BLaER1 (cell line): ENCODE measurements around the gene NUB1.

Experiments
- H3K27ac ChIP-seq: shearing (Covaris generic); formaldehyde crosslinking; 2 replicates; pipeline ENCODE4 v1.8.1; 2022
- H3K27me3 ChIP-seq: shearing (Covaris generic); formaldehyde crosslinking; 2 replicates; pipeline ENCODE4 v1.8.1; 2022
- H3K36me3 ChIP-seq: shearing (Covaris generic); formaldehyde crosslinking; 2 replicates; pipeline ENCODE4 v1.8.1; 2022
- H3K4me1 ChIP-seq: shearing (Covaris generic); formaldehyde crosslinking; 2 replicates; pipeline ENCODE4 v1.8.1; 2022
- H3K4me2 ChIP-seq: shearing (Covaris generic); formaldehyde crosslinking; 2 replicates; pipeline ENCODE4 v1.8.1; 2022
- H3K4me3 ChIP-seq: shearing (Covaris generic); formaldehyde crosslinking; 2 replicates; pipeline ENCODE4 v1.8.1; 2022
- H3K9ac ChIP-seq: shearing (Covaris generic); formaldehyde crosslinking; 2 replicates; pipeline ENCODE4 v1.8.1; 2022
- H3K9me3 ChIP-seq: shearing (Covaris generic); formaldehyde crosslinking; 2 replicates; pipeline ENCODE4 v1.8.1; 2022
- H4K20me1 ChIP-seq: shearing (Covaris generic); formaldehyde crosslinking; 2 replicates; pipeline ENCODE4 v1.8.1; 2022
- Cebpa-rat ChIP-seq: shearing (Covaris generic); IDR thresholded peaks from 2 replicates; pipeline ENCODE4 v1.8.1; 2022

The NUB1 gene

GRCh38 chr7:151415375-151416105 lies 73.9 kb downstream of the NUB1 start:
- H3K9ac ChIP-seq, result no peak overlapping the region
- peaks cover 42% of the 10 kb centered on the region for H3K27me3 ChIP-seq
- H4K20me1 ChIP-seq, result peaks cover 17% of the 10 kb centered on the region
- peaks cover 15% of the 10 kb centered on the region for H3K4me1 ChIP-seq
- no peak overlapping the region for H3K4me3 ChIP-seq
- TF ChIP-seq Cebpa-rat, result no peak
- no peak overlapping the region for H3K4me2 ChIP-seq
- H3K27ac ChIP-seq, result no peak overlapping the region
- H3K9me3 ChIP-seq, result peaks cover 18% of the 10 kb centered on the region
- H3K36me3 ChIP-seq, result no peaks in the 10 kb centered on the region

- H3K4me2 ChIP-seq, result no peak overlapping the region
- H3K27ac ChIP-seq, result no peak overlapping the region
Observed at GRCh38 chr7:151416112-151416940, 74.7 kb downstream of the NUB1 start.

GRCh38 chr7:151416941-151417315 lies 75.3 kb downstream of the NUB1 start:
- Histone ChIP-seq H3K36me3 (no peaks in the 10 kb centered on the region), H3K9ac (no peak overlapping the region), H3K9me3 (peaks cover 30% of the 10 kb centered on the region), H3K27ac (no peak overlapping the region), H3K4me2 (no peak overlapping the region), H4K20me1 (0 out of 2 replicates have a peak, but pooled peaks cover 5% of the 10 kb centered on the region), H3K4me1 (peaks cover 2% of the 10 kb centered on the region; the same call in 1 of the 2 replicates), H3K27me3 (peaks cover 28% of the 10 kb centered on the region), H3K4me3 (no peak overlapping the region)
- TF ChIP-seq Cebpa-rat, result no peak

More at GRCh38 chr7:151416112-151416940, 74.7 kb downstream of the NUB1 start:
- H3K27me3 ChIP-seq, result peaks cover 34% of the 10 kb centered on the region
- H3K4me1 ChIP-seq, result peaks cover 8% of the 10 kb centered on the region
- peaks cover 24% of the 10 kb centered on the region for H3K9me3 ChIP-seq
- H3K4me3 ChIP-seq, result no peak overlapping the region
- TF ChIP-seq Cebpa-rat, result no peak
- peaks cover 9% of the 10 kb centered on the region for H4K20me1 ChIP-seq
- no peak overlapping the region for H3K9ac ChIP-seq
- no peaks in the 10 kb centered on the region for H3K36me3 ChIP-seq

GRCh38 chr7:151420144-151420543 lies 78.5 kb downstream of the NUB1 start:
- no peak overlapping the region for H3K27ac ChIP-seq
- no peak overlapping the region for H3K9ac ChIP-seq
- no peak overlapping the region for H3K4me2 ChIP-seq
- no peak for TF ChIP-seq Cebpa-rat
- H3K4me3 ChIP-seq, result no peak overlapping the region
- no peaks in the 10 kb centered on the region for H3K36me3 ChIP-seq
- H4K20me1 ChIP-seq, result no peaks in the 10 kb centered on the region
- no peaks in the 10 kb centered on the region for H3K4me1 ChIP-seq
- H3K9me3 ChIP-seq, result peaks cover 46% of the 10 kb centered on the region
- no peaks in the 10 kb centered on the region for H3K27me3 ChIP-seq

- Histone ChIP-seq H3K4me3 (no peak overlapping the region), H3K27ac (no peak overlapping the region), H3K4me1 (no peaks in the 10 kb centered on the region), H3K9me3 (peaks cover 46% of the 10 kb centered on the region), H4K20me1 (no peaks in the 10 kb centered on the region), H3K27me3 (no peaks in the 10 kb centered on the region), H3K9ac (no peak overlapping the region), H3K36me3 (no peaks in the 10 kb centered on the region), H3K4me2 (no peak overlapping the region)
- no peak for TF ChIP-seq Cebpa-rat
Observed at GRCh38 chr7:151422212-151422611, 80.6 kb downstream of the NUB1 start.

- Histone ChIP-seq H3K27ac (no peak overlapping the region), H3K9ac (no peak overlapping the region), H3K27me3 (no peaks in the 10 kb centered on the region), H3K36me3 (no peaks in the 10 kb centered on the region), H3K9me3 (peaks cover 46% of the 10 kb centered on the region), H3K4me3 (no peak overlapping the region), H3K4me1 (peaks cover 3% of the 10 kb centered on the region), H4K20me1 (no peaks in the 10 kb centered on the region), H3K4me2 (no peak overlapping the region)
- no peak for TF ChIP-seq Cebpa-rat
Observed at GRCh38 chr7:151423226-151423625, 81.6 kb downstream of the NUB1 start.

- H3K4me1 ChIP-seq, result peaks cover 11% of the 10 kb centered on the region
- no peak overlapping the region for H3K4me3 ChIP-seq
- H3K4me2 ChIP-seq, result no peak overlapping the region
- no peak overlapping the region for H3K9ac ChIP-seq
- no peaks in the 10 kb centered on the region for H3K27me3 ChIP-seq
- peaks cover 42% of the 10 kb centered on the region for H3K9me3 ChIP-seq
- H4K20me1 ChIP-seq, result no peaks in the 10 kb centered on the region
- H3K36me3 ChIP-seq, result no peaks in the 10 kb centered on the region
- TF ChIP-seq Cebpa-rat, result no peak
- no peak overlapping the region for H3K27ac ChIP-seq
Observed at GRCh38 chr7:151423936-151424335, 82.3 kb downstream of the NUB1 start.

GRCh38 chr7:151424799-151425198 lies 83.2 kb downstream of the NUB1 start:
- H3K36me3 ChIP-seq, result no peaks in the 10 kb centered on the region

GRCh38 chr7:151425670-151426440 lies 84.2 kb downstream of the NUB1 start:
- no peak overlapping the region for H3K4me3 ChIP-seq
- TF ChIP-seq Cebpa-rat, result 0 out of 2 replicates have a peak, but pooled peaks have one; percentile 6
- H3K4me2 ChIP-seq, result no peak overlapping the region

More at GRCh38 chr7:151424799-151425198, 83.2 kb downstream of the NUB1 start:
- TF ChIP-seq Cebpa-rat, result no peak
- no peaks in the 10 kb centered on the region for H3K27me3 ChIP-seq
- no peak overlapping the region for H3K4me3 ChIP-seq
- peaks cover 19% of the 10 kb centered on the region for H3K4me1 ChIP-seq
- no peak overlapping the region for H3K4me2 ChIP-seq
- H3K9ac ChIP-seq, result no peak overlapping the region
- H3K27ac ChIP-seq, result no peak overlapping the region
- H4K20me1 ChIP-seq, result no peaks in the 10 kb centered on the region
- peaks cover 36% of the 10 kb centered on the region for H3K9me3 ChIP-seq

More at GRCh38 chr7:151425670-151426440, 84.2 kb downstream of the NUB1 start:
- no peak overlapping the region for H3K27ac ChIP-seq
- H3K36me3 ChIP-seq, result no peaks in the 10 kb centered on the region
- H3K4me1 ChIP-seq, result peaks cover 30% of the 10 kb centered on the region
- no peaks in the 10 kb centered on the region for H3K27me3 ChIP-seq
- no peaks in the 10 kb centered on the region for H4K20me1 ChIP-seq
- peaks cover 25% of the 10 kb centered on the region for H3K9me3 ChIP-seq
- no peak overlapping the region for H3K9ac ChIP-seq
